ENCODE measurements around the gene CCDC27.
A peak's percentile ranks its signal among the peaks of the same experiment; 100 is the strongest.
"Not testable (repeated sequence)": the region's sequence is repeated elsewhere in the genome, so short reads cannot be mapped to it uniquely, and the experiment has no call there.

Gene CCDC27

DNA sequence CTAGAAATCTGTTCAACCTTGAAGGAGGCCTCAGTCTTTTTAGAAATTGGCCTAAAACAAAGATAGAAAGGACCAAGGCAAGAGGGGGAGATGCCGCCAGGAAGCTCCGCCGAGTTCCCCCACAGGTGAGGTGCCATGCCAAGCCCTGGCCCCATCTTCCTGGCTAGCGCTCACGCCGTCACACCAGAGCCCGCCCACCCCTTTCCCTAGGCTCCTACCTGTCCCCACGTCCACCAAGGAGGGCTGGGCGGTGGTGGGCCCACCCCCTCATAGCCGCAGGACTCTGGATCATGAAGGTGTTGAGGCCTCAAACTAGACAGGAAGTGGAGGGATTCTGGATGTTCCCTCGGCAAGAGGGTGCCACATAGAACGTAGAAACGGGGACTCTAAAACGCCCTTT is 15.5 kb upstream of the CCDC27 start:
- DNase-seq (ENCODE audit: low read depth) = no peak

GRCh38 chr1:3738943-3739342 is 13.3 kb upstream of the CCDC27 start:
- DNase-seq (ENCODE audit: low read depth) = no peak

- DNase-seq (ENCODE audit: low read depth) = no peak
These were observed 12.2 kb upstream of the CCDC27 start for GRCh38 chr1:3740042-3740441.

DNA sequence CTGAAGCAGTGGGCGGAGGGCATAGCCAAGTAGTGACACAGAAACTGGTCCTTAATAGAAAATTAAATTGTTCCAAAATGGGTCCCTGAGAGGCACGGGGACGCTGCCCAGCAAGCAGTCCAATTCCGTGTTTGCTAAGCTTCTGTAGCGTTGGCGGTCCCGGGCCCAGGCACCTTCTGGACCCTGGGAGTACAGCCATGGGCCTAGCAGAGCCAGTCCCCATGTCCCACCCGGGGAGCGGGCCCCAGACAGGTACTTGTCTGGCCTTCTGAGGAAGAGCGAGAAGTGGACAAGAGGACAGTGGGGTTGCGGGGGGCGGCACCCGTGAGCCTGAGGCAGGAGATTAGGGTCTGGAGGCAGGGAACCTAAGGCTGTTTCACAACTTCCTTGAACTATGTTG is 11.5 kb upstream of the CCDC27 start:
- no peak for DNase-seq (ENCODE audit: low read depth)

- no peak for DNase-seq (ENCODE audit: low read depth)
These were observed 10.4 kb upstream of the CCDC27 start for GRCh38 chr1:3741566-3742438.

GRCh38 chr1:3742439-3743298 is 9.6 kb upstream of the CCDC27 start:
- no peak for DNase-seq (ENCODE audit: low read depth)

DNA sequence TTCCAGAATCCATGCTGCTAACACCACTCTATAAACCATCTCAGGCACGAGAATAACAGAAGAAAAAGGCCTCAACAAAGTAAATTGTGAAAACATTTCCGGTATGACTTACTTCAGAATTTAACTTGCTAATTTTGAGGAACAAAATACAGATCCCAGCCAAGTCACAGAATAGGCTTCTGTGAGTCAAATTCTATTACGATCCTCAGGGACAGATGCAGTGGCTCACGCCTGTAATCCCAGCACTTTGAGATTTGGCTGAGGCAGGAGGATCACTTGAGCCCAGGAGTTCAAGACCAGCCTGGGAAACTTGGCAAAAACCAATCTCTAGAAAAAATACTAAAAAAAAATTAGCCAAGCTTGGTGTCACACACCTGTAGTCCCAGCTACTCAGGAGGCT is 8.8 kb upstream of the CCDC27 start:
- DNase-seq (ENCODE audit: low read depth) = peak; percentile 13

DNA sequence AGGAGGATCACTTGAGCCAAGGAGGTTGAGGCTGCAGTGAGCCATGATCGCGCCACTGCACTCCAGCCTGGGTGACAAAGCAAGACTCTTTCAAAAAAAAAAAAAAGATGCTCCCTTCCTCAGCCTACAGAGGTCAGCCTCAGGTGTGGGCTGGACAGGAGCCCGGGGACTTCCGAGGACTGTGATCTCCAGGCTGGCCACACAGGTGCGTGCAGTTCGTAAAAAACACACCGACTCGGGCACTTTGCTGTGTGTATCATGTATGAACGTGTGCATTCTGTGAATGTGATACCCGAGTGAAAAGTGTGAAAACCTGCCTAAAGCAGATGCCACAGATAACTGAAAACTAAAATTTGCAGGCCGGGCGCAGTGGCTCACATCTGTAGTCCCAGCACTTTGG is 8.4 kb upstream of the CCDC27 start:
- no peak for DNase-seq (ENCODE audit: low read depth)

- no peak for DNase-seq (ENCODE audit: low read depth)
These were observed 7.6 kb upstream of the CCDC27 start for GRCh38 chr1:3744646-3745045.

DNA sequence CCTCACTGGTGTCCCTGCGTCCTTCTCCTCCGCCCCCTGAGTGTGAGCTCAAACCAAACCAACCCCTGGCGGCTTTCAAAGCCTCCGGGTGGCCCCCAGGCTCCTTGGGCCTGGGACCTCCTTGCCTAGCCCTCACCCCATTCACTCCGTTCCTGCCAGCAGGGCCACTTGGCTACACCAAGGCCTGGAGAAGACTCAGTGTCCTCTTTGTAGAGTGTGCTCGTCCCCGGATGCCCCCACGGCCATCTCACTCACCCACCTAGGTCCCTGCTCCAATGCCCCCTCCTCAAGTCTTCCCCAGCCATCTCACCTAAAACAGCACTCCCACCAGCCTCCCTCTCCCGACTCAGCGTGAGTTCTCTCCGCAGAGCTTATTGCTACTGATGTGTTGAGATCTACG is 7.2 kb upstream of the CCDC27 start:
- no peak for DNase-seq (ENCODE audit: low read depth)

DNA sequence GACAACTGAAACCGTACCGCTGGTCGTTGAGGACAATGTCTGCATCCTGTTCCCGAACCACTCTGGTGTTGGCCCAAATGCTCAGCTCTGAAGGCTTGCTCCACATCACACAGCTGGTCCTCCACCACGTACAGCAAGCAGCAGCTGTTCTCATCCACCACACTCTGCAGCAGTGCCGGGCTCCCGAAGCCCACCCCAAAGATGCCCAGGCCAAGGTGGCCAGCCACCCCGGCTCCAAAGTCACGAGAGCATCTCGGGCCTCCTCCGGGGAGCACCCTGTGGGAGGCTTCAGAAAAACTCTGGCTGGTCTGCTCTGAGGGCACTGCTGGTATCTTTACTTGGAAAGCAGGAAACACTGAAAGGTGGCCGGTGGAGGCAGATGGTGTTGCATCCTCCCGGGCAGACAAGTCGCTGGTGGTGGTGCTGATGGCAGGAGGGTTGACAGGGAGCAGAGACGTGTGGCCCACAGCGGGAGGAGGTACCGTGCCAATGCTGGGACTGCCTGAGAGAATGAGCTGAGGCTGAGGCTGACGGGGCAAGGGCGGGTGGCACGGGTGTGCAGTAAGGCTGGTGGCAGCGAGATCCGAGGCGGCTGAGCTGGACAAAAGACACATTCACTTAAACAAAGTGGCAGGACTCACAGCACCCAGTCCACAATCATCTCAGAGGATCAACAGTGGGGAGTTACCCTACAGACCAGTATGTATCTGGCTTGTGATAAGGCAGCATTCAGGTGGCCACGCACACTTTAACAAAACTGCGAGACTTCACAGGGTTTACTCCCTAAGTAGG is 6.5 kb upstream of the CCDC27 start:
- DNase-seq (ENCODE audit: low read depth) = no peak

GRCh38 chr1:3746389-3746829 is 5.8 kb upstream of the CCDC27 start:
- no peak for DNase-seq (ENCODE audit: low read depth)

DNA sequence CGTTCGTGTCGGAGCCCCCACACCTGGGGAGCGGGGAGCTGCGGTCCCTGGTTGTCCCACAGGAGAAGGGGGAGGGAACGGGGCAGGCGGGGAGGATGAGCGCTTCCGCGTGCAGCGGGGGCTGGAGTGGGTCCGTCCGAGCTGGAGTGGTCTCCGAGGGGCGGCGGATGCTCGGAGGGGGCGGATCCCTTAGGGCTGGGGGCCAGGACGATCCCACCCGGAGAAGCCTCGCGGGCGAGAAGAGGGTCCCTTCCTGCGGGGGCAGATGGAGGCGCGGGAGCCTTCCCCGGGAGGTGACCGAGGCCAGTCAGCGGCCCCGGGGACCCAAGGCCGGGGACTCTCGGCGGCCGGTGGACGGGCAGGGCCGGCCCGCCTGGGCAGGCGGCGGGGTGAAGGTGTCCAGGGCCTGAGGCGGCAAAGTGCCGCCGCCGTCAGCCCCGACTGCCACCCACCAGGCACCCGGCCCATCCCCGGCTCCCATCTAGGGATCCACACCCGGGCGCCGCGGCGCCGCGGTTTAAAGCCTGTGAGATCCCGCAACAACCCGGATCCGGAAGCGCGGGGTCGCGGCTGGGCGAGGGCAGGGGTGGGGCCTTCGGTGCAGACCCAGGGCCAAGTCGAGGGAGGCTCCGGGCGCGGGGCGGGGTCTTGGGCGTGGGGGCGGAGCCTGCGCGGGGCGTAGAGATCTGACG is 5.3 kb upstream of the CCDC27 start:
- DNase-seq (ENCODE audit: low read depth) = peak; percentile 76

DNA sequence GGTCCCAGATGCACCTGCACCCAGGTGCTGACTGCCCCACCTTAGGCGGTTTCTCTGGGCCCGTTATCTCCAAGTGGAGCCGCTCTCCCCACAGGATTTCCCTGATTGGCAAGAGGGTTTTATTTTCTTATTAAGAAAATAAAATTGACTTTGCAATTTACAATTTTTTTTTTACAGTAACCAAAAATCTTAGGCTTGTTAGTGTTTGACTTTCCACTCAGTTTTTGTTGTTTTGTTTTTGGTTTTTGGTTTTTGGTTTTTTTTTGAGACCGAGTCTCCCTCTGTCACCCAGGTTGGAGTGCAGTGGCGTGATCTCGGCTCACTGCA is 4.8 kb upstream of the CCDC27 start:
- DNase-seq (ENCODE audit: low read depth) = no peak

- DNase-seq (ENCODE audit: low read depth) = no peak
These were observed 4.3 kb upstream of the CCDC27 start for GRCh38 chr1:3747903-3748302.

DNA sequence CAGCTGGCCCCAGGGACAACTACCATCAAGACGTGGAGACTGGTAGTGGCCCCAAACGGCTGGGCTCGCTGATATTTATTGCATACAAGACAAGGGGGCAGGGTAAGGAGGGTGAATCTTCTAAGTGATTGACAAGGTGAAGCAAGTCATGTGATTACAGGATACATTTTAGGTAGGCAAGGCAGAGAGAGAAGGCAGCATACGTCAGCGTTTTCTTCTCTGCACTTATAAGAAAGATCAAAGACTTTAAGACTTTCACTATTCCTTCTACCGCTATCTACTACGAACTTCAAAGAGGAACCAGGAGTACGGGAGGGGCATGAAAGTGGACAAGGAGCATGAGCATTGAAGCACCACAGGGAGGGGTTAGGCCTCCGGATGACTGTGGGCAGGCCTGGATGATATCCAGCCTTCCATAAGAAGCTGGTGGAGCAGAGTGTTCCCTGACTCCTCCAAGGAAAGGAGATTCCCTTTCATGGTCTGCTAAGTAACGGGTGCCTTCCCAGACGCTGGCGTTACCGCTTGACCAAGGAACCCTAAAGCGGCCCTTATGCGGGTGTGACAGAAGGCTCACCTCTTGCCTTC is 3.8 kb upstream of the CCDC27 start:
- DNase-seq (ENCODE audit: low read depth) = not testable (repeated sequence)

GRCh38 chr1:3749512-3749911 is 2.7 kb upstream of the CCDC27 start:
- no peak for DNase-seq (ENCODE audit: low read depth)

GRCh38 chr1:3750741-3751140 is 1.5 kb upstream of the CCDC27 start:
- no peak for DNase-seq (ENCODE audit: low read depth)

DNA sequence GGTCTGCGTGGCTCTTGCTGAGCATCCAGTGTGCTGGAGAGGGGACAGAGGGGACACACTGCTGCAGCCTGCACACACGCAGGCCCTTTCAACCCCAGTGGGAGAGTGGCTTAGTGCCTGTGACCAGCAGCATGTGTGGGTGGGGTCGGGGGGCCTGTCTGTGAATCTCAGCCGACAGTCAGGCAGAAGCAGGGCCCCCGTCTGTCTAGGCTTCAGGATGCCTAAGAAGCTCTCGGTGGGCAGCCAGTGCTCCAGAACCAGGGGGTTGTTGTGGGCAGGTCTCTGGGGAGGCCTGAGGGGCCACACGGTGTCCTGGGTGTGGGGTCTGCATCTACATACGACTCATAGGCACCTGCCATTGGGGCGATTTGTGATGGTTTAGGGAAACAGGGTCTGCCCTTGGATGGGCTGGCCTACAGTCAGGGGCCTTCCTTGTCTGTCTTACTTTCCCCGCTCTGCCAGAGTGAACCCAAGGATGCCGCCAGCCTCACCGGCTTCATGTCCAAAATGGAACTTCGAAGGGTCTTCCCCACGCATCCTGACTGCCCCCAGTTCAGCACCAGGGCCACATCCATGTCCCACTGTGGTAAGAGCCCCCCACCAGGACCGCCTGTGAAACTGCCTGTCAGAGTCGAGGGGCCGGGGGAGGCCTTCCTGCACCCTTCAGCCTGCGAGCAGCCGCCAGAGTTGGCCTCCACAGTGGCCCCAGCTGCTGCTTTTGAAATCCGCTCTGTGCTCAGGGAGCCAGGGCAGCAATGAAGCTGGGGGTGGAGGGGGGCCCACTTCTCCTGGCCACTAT is 1.6 kb downstream of the CCDC27 start:
- DNase-seq (ENCODE audit: low read depth) = no peak

GRCh38 chr1:3756394-3756793 is 4.1 kb downstream of the CCDC27 start:
- no peak for DNase-seq (ENCODE audit: low read depth)

GRCh38 chr1:3759164-3759563 is 6.9 kb downstream of the CCDC27 start:
- DNase-seq (ENCODE audit: low read depth) = no peak
